ENCODE measurements around the gene INPP4A. TPM values are rescaled to one million over a fixed set of nuclear protein-coding genes. Genes with fewer than 3 reads are reported as not detected.

The INPP4A gene
- total and polyA plus RNA-seq, 2 of the 13 experiments (the other 11 are each of a cell fraction or from before 2014, with no cell fraction given), result 10.1 to 10.9 TPM

DNA sequence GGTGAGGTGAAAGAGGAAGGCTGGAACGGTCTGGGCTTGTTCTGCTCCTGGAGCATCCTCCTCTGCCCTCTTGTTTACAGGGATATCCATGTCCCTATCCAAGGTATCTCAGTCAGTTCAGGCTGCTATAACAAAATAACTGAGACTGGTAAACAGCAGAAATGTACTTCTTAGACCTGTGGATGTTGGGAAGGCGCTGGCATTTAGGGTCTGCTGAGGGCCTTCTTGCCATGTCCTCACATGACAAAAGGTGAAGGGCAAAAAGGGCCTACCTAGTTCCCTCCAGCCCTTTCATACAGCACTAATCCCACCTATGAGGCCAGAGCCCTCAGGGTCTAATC lies 65.6 kb downstream of the INPP4A start:
- no peaks in the 10 kb centered on the region for H3K9me3 ChIP-seq (ENCODE audit: low read length)
- BruUV-seq (replicated peaks), result no TSS peak
- H3K36me3 ChIP-seq (replicated peaks in 1 of 2; ENCODE audit: control insufficient read depth in 1 of 2, insufficient read depth in 2 of 2, low read length in 2 of 2), result peaks cover 0 to 1% of the 10 kb centered on the region in 2 experiments; a peak in 1 of 5 replicates
- TF ChIP-seq, protein P1, sequence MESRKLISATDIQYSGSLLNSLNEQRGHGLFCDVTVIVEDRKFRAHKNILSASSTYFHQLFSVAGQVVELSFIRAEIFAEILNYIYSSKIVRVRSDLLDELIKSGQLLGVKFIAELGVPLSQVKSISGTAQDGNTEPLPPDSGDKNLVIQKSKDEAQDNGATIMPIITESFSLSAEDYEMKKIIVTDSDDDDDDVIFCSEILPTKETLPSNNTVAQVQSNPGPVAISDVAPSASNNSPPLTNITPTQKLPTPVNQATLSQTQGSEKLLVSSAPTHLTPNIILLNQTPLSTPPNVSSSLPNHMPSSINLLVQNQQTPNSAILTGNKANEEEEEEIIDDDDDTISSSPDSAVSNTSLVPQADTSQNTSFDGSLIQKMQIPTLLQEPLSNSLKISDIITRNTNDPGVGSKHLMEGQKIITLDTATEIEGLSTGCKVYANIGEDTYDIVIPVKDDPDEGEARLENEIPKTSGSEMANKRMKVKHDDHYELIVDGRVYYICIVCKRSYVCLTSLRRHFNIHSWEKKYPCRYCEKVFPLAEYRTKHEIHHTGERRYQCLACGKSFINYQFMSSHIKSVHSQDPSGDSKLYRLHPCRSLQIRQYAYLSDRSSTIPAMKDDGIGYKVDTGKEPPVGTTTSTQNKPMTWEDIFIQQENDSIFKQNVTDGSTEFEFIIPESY (CRISPR knock-in tag; IDR thresholded peaks at IDR 0.05), result no peak
- 0 out of 2 replicates have a peak, but pooled peaks have one; percentile 18 for TF ChIP-seq ZNF12 (CRISPR knock-in tag; IDR thresholded peaks at IDR 0.05)
- intact Hi-C loops (cut with micrococcal nuclease; ENCODE audit: unreplicated experiment) (no loop called here), in situ Hi-C loops (cut with HindIII; ENCODE audit: extremely low pct_ligation_motif_present, low pct_unique_long_range_greater_than_20kb) (no loop called here)
- ATAC-seq (no peak), DNase-seq (ENCODE audit: low spot score) (no peak), FAIRE-seq (no peak)
- 88% methylated on average over 2 of the region's 2 CpGs for WGBS (ENCODE audit: low lambda C conversion rate)
- no peaks in the 10 kb centered on the region for H3K27me3 ChIP-seq (ENCODE audit: control insufficient read depth in 1 of 2, insufficient read depth in 2 of 2, low read length in 2 of 2)
- no peak overlapping the region for H3K27ac ChIP-seq (ENCODE audit: extremely low read length, insufficient read depth, low read length)
- no peak overlapping the region for H3K4me2 ChIP-seq (ENCODE audit: low read depth, low read length)
- H4K20me1 ChIP-seq (ENCODE audit: insufficient read depth, low read length), result no peaks in the 10 kb centered on the region
- H3K4me3 ChIP-seq (replicated peaks in 1 of 3; ENCODE audit: insufficient read depth in 1 of 3, low read depth in 2 of 3, low read length in 3 of 3), result no peak overlapping the region
- H3K9ac ChIP-seq (ENCODE audit: insufficient read depth, low read depth, low read length), result no peak overlapping the region
- no peaks in the 10 kb centered on the region for H3K4me1 ChIP-seq (ENCODE audit: insufficient read depth, low read length)
- no peaks in the 10 kb centered on the region for H3K79me2 ChIP-seq (ENCODE audit: insufficient read depth, low read length)
- ChIA-PET CTCF (ENCODE audit: low intra/inter-chr PET ratio, low total read pairs) (no interaction called here), POLR2A (no interaction called here)
- no peak overlapping the region for H2AFZ ChIP-seq (ENCODE audit: low read length)

- WGBS (ENCODE audit: low lambda C conversion rate), result 100% methylated on average over 2 of the region's 3 CpGs
- Histone ChIP-seq H3K27ac (ENCODE audit: extremely low read length, insufficient read depth, low read length) (no peak overlapping the region), H3K36me3 (replicated peaks in 1 of 2; ENCODE audit: control insufficient read depth in 1 of 2, insufficient read depth in 2 of 2, low read length in 2 of 2) (peaks cover 0 to 1% of the 10 kb centered on the region in 2 experiments; a peak in 1 of 5 replicates), H3K79me2 (ENCODE audit: insufficient read depth, low read length) (no peaks in the 10 kb centered on the region), H3K4me1 (ENCODE audit: insufficient read depth, low read length) (no peaks in the 10 kb centered on the region), H3K4me2 (ENCODE audit: low read depth, low read length) (no peak overlapping the region), H3K9ac (ENCODE audit: insufficient read depth, low read depth, low read length) (no peak overlapping the region), H4K20me1 (ENCODE audit: insufficient read depth, low read length) (no peaks in the 10 kb centered on the region), H3K9me3 (ENCODE audit: low read length) (no peaks in the 10 kb centered on the region), H3K4me3 (replicated peaks in 1 of 3; ENCODE audit: insufficient read depth in 1 of 3, low read depth in 2 of 3, low read length in 3 of 3) (no peak overlapping the region), H2AFZ (ENCODE audit: low read length) (no peak overlapping the region), H3K27me3 (ENCODE audit: control insufficient read depth in 1 of 2, insufficient read depth in 2 of 2, low read length in 2 of 2) (no peaks in the 10 kb centered on the region)
- CTCF ChIA-PET (ENCODE audit: low intra/inter-chr PET ratio, low total read pairs), result no interaction called here
- in situ Hi-C loops (cut with HindIII; ENCODE audit: extremely low pct_ligation_motif_present, low pct_unique_long_range_greater_than_20kb), result no loop called here
- DNase-seq (ENCODE audit: low spot score) (no peak), ATAC-seq (no peak), FAIRE-seq (no peak)
- BruUV-seq (replicated peaks), result no TSS peak
- POLR2A ChIA-PET, result no interaction called here
- intact Hi-C loops (cut with micrococcal nuclease; ENCODE audit: unreplicated experiment), result no loop called here
- TF ChIP-seq ZNF441 (CRISPR knock-in tag; IDR thresholded peaks at IDR 0.05; ENCODE audit: borderline replicate concordance), result no peak
- peak; percentile 36; the same call in 1 of the 2 replicates for TF ChIP-seq MNT (IDR thresholded peaks at IDR 0.05)
Observed at GRCh38 chr2:98511981-98512380, 67.3 kb downstream of the INPP4A start.
